IPS-11a (cell line): ENCODE results near the gene ARHGEF10L.

Source experiments
- H3K4me3 ChIP-seq: one replicate; pipeline ENCODE4 v1.5.1; 2013; ENCODE audit warnings: low read depth, low read length, control low read depth

ARHGEF10L gene

DNA sequence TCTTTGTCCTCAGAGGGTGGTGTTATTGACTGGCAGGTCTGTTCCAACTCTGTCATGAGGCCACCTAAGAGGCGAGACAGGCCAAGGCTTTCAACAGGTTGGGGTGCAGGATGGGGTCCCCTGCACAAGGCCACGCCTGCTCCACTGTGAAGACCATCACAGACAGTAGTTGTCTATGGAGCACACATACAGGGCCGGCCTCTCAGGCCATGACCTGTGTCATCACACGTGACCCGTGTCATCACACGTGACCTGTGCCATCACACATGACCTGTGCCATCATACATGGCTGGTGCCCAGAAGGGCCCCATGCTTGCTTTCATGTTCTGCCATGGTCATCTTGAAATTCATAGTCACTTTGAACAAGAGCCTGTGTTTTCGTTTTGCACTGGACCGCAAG is 91.9 kb downstream of the ARHGEF10L start:
- no peak overlapping the region for H3K4me3 ChIP-seq

DNA sequence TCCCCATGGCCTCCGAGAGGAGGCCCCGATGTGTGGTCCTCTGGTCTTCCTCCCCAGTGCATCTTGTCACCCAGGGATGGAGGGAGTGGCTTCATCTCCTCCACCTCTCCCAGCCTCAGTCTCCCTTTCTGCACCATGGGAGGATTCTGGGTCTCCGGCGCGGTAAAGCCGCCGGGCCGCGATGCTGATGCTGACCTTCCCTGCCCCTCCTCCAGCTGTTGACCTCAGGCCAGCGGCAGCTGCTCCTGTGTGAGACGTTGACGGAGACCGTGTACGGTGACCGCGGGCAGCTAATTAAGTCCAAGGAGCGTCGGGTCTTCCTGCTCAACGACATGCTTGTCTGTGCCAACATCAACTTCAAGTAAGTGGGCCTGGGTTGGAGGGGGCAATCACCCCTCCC is 92.6 kb downstream of the ARHGEF10L start:
- no peak overlapping the region for H3K4me3 ChIP-seq

DNA sequence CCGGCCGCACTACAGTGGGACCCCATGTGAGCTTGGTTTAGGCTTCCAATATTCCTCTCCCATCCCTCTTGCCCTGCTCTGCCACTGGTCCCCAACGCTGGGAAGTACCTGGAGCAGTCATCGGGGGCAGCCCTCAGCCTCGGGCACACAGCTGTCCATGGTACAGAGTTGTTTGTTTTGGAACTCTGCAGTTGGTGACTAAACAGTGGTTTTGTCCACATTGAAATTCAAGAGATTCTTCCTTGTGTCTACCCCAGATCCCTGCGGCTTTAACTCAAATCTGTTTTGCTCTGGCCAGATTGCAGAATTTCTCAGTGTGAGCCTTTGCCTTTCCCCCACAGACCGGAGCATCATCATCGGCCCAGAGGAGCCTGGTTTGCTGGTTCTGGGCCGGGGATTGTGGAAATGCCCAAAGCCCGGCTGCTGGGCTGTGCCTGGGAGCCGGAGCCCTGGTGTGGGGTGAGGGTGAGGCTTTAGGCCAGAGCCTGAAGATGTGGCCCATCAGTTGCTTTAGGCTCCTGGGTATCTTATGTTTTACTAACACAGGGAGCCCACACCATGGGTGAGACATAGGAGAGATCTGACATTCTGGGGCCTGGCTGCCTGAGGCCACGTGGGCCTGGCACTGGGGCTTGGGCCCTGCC is 93.2 kb downstream of the ARHGEF10L start:
- no peak overlapping the region for H3K4me3 ChIP-seq

DNA sequence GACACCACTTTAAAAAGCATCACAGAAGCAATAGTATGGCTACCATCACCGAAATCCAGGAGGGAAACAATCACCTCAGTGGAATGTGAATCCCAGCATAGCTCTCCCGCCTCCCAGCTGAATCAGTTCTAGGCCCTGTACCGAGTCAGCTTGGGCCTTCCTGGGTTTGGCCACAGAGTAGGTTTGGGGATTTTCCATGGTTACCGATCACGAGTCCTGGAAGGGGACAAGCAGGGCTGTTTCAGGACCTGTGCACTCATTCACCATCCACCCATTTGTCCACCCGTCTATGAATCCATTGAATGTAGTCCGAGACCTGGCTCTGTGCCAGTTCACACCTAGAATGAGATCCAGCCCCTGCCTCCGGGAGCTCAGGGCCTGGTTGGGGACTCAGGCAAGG is 94.2 kb downstream of the ARHGEF10L start:
- H3K4me3 ChIP-seq, result no peak overlapping the region

DNA sequence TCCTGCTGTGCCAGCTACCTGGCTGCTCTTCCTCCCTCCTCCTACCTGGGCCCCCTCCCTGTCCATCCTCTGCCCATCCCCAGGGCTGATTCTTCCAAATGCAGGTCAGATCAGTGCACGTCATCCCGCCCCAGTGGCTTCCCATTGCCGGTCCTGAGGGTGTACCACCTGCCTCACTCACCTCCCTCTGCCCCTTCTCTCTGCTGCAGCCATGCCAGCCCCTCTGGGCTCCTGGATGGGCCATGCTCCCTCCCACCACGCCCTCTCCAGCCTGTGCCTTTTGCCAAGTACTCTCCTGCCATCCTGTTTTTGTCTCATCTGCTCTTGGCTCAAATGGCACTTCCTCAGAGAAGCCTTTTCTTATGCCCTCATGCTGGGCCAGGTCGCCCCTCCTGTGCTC is 95.8 kb downstream of the ARHGEF10L start:
- H3K4me3 ChIP-seq, result no peak overlapping the region

DNA sequence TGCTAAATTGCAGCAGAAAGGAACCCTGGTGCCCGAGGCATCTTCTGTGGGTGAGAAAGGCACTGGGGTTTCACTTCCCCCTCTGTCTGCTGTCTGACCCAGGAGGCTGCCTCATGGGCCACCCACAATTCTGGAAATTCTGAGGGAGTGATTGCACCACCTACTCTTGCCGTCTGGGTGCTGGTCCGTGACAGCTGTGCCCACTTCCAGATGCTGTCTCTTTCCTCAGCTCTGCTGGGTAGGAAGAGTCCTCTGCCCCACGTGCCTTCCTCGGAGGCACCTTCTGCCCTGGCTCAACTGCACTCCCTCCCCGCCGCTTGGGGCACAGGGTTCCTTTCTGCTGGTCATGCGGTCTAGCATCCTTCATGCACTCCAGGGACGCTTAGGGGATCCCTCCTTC is 96.3 kb downstream of the ARHGEF10L start:
- H3K4me3 ChIP-seq, result no peak overlapping the region

DNA sequence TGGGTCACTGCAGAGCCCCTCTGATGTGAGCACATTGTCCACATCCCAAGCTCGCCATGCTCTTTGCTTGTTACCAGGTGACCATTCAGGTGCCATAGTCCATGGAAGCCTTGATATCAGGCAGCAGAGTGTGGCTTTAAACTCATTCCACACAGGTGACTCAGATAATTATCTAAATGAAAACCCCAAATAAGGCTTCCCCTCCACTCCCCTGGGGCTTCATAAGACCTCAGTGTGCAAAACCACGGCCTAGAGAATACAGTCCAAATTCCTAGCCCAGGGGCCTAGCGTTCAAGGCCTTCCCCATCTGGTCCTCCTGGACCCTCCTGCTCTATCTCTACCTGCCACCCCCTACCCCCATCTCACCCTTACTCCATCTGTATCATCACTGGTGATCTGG is 97.1 kb downstream of the ARHGEF10L start:
- H3K4me3 ChIP-seq, result no peak overlapping the region

DNA sequence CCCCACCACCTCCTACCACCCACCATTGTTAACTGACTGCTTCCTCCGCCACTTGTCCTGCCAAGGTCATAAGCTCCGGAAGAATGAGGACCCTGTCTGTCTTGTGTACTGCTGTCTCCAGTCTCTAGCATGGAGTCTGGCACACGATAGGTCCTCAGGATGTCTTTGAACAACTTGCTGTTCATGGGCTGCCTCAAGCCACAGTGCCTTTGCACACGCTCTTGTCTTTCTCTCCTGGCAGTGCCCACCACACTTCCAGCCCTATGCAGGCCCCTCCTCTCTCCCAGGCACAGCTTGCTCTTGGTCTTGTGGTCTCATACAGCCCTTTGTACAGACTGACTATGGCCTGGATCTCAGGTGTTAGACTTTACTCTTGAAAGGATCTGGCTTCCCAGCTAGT is 97.6 kb downstream of the ARHGEF10L start:
- no peak overlapping the region for H3K4me3 ChIP-seq

DNA sequence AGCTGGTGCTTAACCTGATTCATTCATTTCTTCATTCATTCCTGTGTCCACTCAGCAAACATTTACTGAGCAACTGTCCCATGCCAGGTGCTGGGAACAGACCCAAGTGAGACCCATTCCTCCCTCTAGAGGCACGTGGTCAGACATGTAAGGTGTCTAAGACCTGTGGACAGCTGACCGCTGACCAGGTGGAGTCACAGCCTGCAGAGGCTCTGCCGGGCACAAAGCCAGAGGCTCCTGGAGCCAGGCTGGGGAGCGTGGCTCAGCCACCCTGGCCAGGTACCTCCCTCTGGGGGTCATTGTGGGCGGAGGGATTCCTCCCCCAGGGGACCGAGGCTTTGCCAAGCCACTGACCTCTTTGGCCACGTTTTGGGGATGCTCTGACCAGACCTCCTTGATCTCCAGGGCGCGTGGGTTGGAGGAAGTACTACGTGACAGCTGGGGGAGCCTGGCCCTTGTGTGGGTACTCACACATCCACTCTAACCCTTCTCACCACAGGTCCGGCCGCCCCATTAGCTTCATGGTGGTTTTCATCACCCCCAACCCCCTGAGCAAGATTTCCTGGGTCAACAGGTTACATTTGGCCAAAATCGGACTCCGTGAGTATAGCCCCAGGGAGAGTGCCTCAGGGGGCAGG is 100.3 kb downstream of the ARHGEF10L start:
- no peak overlapping the region for H3K4me3 ChIP-seq

DNA sequence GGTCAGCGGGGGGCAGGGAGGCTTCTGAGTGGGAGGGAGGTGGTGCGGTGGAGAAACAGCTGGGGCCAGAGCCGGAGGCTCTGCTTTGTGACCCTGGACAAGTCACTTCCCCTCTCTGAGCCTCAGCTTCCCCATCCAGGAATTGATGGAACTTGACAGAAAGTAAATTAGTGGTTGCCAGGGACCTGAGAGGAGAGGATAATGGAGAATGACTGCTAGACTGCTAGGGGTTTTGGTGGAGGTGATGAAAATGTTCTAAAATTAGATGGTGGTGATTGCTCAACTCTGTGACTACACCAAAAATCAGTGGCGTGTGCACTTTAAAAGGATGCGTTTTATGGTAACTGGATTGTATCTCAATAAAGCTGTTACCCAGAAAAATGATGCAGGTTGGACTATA is 100.9 kb downstream of the ARHGEF10L start:
- H3K4me3 ChIP-seq, result no peak overlapping the region

DNA sequence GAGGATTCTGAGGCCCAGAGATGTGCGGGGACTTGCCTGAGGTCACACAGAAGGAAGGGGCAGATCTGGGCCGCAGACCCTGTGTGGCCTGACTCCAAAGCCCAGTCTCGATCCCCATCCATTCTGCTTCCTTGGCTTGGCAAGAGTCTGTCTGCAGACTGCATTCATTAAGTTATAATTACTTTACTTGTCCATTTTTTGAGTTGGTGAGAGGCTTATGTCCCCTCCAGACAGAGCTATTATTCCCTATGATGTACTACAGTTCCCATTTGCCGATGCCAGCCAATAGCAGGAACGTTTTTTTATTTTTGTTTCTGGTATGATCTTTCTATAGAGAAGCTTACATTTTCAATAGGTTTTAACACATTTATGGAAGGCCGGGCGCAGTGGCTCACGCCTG is 101.5 kb downstream of the ARHGEF10L start:
- no peak overlapping the region for H3K4me3 ChIP-seq

DNA sequence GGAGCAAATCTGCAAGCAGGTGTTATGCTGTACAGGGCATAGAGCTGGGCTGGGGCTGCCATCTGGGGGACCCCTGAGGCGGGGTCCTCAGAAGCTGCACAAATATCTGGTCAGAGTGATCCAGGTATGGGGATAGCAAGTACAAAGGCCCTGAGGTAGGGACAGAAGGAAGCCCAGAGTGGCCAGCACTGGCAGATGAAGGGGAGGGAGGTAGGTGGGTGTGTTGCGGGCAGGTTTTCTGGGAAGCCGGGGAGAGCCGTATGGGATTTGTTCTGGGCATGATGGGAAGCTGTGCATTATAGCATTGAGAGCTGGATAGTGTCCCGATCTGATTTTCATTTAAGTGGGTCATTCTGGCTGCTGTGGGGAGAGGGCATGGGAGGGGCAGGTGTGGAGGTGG is 102.7 kb downstream of the ARHGEF10L start:
- no peak overlapping the region for H3K4me3 ChIP-seq

DNA sequence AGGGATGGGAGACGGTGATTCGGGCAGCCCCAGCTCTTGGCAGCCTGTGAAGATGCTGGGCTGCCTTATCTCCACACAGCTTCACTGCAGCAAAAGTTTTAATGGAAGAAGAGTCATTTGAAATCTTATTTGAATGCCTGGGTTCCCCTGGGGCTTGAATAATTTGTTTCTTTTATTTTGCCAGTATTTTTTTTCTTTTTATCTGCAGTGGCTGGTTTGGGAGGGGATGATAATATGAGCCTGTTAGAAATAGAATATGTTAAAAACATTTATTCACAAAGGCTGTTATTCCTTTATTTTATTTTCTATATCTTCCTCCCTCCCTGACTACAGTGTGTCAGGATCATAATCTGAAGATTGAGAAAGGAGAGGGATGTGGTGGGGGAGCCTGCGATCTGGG is 103.4 kb downstream of the ARHGEF10L start:
- H3K4me3 ChIP-seq, result no peak overlapping the region

DNA sequence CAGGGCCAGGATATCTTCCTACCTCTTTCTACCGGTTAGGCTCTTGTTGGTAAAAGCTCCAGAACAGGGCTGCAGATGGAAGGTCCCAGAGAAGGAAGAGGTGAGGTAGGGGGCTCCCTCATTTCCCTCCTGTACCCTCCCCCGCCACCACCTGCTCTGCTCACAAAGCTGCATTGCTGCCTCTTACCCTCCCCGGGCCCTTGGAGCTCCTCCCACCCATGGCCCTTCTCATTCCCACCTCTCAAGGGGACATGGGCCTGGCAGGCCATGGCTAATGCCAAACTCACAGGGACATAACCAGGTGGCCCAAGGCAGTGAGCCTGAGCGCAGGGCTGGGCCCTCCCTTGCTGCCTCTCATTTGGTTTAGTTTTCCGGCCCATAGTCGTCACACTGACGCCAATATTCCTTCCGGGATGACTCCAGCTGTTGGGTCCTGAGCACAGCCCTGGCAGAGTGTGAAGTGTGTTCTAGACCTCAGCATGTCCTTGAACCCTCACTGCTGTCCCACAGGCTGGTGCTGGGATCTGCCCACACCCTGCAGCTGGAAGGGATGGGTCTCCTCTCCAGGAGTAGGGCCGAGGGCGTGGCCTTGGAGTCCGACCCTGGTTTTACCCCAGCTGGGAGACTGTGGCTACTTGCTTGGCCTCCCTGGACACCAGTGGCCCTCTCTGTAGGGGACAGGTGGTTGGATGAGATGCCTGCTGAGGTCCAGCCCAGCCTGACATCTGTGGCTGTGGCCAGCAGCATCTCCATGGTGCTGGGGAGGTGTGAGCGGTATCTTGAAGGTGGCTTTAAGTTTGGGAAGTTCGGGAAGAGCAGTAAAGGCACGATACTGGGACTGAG is 104.6 kb downstream of the ARHGEF10L start:
- H3K4me3 ChIP-seq, result no peak overlapping the region

DNA sequence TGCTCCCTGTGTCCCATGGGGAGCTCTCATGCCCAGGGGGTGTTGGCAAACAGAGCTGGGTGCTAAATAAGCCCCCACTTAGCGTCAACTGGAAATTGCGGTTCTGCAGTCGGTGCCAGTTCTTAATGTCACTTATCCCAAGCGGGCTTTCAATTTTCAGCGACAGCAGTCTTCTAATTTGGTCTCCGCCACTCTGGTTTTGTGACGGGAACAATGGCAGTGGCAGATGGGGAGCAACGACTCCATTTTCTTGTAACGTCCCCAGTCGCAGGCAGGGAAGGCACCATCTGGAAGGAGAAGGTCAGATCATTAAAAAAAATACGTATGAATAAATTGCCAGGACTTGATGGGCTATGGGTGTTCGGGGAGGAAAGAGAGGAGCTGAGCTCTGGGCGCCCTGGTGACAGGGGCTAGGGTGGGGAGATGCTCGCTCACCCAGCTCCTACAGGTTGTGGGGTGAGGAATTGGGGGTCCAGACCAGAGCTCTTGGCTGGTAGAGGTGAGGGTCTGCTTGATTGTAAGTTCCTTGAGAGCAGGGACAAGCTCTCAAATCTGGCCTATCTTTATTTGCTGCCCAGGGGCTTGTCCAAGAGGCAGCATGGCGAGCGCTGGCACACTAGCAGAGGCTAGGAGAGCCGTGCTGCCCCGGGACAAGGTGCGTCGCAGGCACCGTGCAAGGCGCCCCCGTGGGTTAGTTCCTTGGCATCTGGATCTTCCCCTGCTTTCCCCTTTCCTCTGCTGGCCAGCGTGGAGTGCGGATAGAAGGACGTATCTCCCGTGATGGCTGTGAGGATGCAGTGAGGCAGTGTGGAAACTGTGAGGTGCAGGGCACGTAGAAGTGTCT is 105.8 kb downstream of the ARHGEF10L start:
- H3K4me3 ChIP-seq, result no peak overlapping the region

DNA sequence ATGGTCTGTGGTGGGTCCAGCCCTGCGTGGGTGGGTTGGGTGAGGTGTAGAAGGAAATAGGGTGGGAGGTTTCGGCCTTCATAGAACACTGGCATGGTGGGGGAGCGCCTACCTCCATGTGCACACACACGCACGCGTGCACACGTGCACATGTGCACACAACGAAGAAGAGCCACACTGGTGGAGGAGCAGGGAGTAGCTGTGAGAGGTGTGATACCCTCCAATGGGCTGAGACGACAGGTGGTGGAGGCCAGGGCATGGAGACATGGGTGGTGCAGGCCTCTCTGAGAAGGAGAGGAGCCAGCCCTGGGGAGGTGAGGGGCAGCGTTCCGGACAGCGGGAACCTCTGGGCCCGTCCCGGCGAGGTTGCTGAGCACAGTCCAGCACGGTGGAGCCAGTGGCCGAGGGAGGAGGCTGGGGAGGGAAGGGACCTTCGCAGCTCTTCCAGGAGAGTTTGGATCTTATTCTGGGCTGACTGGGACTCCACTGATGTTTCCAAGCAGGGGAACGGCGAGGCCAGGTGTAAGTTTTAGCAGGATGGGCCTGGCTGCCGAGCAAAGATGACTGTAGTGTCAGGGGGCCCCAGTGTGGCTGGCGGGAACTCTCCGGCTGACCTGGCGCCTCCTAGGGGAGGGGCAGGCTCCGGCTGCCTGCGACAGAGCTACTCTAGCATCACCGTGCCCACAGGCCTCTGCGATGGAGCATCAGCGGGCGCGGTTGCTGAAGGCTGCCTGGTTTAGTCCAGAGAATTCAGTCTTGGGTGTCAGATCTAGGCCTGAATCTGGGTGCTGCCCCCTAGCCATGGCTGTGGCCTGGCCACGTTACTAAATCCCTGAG is 107.2 kb downstream of the ARHGEF10L start:
- H3K4me3 ChIP-seq, result no peak overlapping the region

DNA sequence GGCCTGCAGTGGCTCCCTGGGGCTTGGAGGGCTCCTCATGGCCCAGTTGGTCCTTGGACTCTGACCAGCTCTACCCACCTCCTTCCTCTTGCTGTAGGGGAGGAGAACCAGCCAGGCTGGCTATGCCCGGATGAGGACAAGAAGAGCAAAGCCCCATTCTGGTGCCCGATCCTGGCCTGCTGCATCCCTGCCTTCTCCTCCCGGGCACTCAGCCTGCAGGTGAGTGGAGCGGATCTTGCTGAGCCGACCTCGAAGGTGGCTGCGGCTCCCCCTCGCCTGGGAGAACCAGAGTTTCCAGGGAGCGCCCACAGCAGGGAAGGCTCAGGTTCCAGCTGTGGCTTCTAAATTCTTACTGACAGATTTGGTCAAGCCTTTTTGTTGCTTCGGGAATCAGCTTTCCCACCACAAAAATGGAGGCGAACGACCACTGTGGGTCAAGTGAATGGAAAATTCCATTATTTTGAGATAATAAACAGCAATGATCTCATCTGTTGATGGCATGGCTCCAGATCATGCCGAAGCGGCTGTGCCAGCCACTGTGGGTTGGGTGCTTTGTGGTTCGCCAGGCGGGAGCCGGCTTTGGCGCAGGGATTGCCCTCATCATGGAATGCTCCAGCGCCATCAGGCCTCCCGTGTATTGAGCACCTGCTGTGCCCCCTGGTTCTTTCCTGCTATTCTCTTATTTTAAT is 109.1 kb downstream of the ARHGEF10L start:
- H3K4me3 ChIP-seq, result no peak overlapping the region

DNA sequence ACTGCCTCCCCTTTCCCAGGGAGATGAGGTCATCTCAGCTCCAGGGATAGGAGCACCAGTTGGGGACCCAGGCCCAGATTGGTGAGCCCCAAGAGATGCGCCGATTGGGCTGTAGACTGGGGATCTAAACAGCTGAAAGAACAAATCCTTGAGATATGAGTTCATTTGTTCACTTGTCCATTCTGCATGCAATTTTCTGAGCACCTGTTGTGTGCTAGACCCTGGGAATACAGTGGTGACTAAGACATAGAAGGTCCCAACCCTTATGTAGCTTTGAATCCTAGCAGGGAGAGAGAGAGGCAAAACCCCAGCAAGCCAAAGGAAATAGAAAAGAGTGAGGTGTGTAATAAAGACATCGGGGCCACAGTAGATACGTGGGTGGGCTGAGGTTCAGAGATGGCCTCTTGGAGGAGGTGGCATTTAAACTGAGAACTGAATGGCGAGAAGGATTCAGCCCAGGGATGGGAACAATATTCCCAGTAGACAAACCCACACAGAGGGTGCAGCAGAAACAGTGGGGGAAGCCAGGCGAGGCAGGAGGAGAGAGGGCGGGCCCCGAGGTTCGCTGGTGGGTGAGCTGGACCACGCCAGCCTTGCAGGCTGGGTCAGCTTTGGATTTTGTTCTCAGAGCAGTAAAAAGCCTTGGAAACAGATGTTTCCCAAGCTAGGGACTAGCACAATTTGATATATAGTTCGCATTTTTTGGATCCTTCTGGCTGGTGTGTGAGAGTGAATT is 110.0 kb downstream of the ARHGEF10L start:
- no peak overlapping the region for H3K4me3 ChIP-seq

DNA sequence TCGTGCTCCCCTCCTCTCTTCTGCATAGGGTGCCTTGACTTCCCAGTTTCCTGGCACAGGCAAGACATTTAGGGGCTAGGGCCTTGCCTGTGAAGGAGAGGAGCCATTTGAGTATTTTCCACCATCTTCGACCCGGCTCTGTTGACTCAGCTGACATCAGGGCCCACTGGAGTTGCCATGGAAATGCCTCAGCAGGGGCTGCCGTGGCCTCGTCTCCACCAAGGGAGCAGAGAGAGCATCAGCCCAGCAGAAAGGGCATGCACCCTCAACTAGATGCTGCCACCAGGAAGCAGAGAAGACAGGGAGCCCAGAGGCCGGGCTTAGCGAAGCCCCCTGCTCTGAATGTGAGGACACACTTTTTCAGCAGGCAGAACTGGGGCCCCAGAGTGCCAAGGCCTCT is 113.8 kb downstream of the ARHGEF10L start:
- no peak overlapping the region for H3K4me3 ChIP-seq
